Stimulated activated CD4-positive, alpha-beta T cell treated with anti-CD3 and anti-CD28 coated beads, Interleukin-1b, Interleukin-23, amount 100 ng/mL, for 4 hours (primary cell): ENCODE data around the gene CRIM1.

ENCODE experiments used
- DNase-seq, 2 donors: peaks; one replicate each; pipeline ENCODE4 v3.0.0-alpha.2; 2020; ENCODE audit warnings: low read depth in 2 of 2

The CRIM1 gene

DNA sequence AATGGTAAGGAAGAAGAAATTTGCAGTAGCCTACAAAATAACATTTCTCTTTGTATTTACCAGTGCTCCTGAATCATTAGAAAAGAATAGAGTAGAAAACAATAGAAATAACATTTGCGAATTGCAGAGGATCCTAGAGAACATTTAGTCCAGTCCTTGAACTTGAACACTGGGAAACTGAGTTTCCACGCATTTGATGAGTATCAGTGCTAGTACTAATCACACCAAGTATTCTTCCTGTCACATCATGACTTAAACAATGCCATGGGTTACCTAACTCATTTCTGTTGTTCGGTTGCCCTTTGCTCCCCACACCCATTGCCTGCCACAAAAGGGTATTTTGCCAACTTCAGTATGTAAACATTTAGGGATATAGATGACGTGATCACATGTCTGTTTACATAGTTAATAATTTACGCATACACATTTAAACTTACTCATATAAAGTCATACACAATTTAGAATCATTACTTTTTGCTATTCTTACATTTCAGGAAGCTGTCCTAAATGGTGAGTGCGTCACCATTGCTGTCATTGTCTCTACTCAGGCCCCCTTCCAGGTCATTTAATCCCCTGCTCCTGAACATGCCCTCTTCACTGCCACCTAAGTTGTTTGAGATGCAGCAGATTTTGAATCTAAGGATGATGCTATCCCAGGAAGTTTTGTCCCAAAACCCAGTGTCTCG is 42.3 kb downstream of the CRIM1 start:
- DNase-seq: no peak

DNA sequence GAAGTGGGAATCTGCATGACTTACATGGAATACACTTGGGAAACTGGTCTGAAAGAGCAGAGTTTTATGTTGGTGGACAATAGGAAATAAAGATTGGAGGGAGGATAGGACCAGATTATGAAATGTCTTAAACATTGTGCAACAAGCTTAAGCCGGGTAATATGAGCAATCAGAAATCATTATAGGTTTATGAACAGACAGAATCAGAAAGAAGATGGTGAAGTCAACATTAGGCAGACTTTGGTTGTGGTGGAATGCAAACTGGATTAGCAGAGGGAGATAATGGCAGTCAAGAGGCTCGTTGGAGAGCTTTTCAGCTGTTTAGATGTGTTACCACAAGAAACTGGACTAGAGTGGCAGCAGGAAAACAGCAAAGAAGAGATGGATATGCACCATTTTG is 43.5 kb downstream of the CRIM1 start:
- no peak for DNase-seq

- no peak for DNase-seq
Observed at GRCh38 chr2:36403675-36404230, 48.2 kb downstream of the CRIM1 start.

GRCh38 chr2:36404318-36404717 is 48.7 kb downstream of the CRIM1 start:
- DNase-seq: no peak

- no peak for DNase-seq
Observed at GRCh38 chr2:36404754-36405153, 49.2 kb downstream of the CRIM1 start.

- DNase-seq: no peak
Observed at GRCh38 chr2:36405183-36405582, 49.6 kb downstream of the CRIM1 start.

DNA sequence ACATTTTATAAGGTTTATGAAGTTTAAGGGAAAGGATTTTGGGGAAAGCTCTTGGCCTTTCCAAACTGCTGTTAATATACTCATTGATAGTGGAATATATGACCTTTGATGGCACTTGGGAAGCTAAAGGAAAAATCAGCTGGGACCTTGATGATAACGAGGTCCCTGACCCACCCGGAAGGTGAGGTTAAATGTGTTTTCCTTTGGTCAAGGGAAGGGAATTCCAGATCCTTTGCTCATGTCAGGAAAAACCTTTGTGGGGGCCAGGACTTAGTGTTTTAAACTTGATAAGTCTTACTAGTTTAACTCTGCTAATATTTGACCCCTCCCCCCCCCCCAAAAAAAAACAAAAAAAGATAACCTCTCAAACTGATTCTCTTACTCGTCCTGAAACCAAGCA is 50.7 kb downstream of the CRIM1 start:
- no peak for DNase-seq

DNA sequence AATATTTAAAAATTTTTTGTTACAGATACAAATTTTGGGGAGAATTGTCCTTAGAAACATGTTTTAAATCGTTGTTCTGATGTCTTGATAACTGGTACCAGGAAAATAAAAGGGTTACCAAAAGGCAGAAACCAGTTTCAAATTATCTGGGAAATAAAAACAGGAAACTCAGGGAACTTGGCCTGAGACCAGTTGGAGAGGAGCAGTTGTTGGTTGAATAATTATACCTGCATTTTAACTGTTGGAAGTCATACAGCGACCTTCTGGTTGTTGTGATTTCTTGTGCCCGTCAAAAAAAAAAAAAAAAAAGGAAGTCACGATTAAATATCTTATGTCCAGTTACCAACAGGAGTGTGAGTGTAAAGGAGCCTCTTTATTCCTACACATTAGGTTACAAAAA is 51.8 kb downstream of the CRIM1 start:
- DNase-seq: no peak

GRCh38 chr2:36408198-36408703 is 52.7 kb downstream of the CRIM1 start:
- no peak for DNase-seq

DNA sequence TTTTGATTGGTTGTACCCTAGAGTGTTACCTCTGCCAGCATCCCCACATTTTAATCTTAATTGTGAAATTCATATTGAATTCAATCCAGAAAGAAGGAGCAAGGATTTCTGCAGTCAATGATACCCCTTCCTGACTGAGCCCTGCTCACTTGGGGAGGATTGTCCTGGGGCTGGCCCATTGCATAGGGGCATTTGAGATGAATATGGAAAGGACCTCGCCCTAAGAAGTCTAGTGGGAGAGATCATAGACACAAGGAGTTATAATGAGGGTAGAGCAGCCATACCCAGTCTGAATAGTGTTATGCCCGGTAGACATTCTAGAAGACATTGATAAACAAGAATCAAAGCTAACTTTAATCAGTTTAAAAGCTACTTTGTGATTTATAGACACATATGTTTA is 53.8 kb downstream of the CRIM1 start:
- no peak for DNase-seq

DNA sequence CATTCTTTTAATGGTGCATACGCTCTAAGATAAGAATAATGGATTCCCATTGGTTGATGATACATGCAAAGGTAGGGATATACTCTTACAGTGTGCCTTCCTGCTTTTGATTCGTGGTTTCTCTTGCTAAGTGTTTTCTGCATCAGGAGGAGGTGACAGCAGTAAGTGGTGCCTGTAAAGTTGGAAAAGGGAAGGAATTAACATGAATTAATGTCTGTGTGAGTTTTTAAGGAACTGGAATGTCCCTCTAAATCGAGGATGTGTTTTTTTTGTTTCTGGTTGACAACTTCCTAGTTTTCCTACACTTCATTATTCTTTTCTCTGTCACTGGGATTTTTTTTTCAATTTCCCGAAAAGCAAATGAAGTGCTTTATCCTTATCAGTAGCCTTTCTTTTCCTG is 54.4 kb downstream of the CRIM1 start:
- no peak for DNase-seq

GRCh38 chr2:36410681-36411080 is 55.1 kb downstream of the CRIM1 start:
- DNase-seq: no peak

GRCh38 chr2:36411962-36412444 is 56.4 kb downstream of the CRIM1 start:
- no peak for DNase-seq

GRCh38 chr2:36413218-36413617 is 57.6 kb downstream of the CRIM1 start:
- DNase-seq: no peak

- DNase-seq: no peak
Observed at GRCh38 chr2:36414307-36414706, 58.7 kb downstream of the CRIM1 start.

GRCh38 chr2:36415381-36416022 is 59.9 kb downstream of the CRIM1 start:
- DNase-seq: no peak

DNA sequence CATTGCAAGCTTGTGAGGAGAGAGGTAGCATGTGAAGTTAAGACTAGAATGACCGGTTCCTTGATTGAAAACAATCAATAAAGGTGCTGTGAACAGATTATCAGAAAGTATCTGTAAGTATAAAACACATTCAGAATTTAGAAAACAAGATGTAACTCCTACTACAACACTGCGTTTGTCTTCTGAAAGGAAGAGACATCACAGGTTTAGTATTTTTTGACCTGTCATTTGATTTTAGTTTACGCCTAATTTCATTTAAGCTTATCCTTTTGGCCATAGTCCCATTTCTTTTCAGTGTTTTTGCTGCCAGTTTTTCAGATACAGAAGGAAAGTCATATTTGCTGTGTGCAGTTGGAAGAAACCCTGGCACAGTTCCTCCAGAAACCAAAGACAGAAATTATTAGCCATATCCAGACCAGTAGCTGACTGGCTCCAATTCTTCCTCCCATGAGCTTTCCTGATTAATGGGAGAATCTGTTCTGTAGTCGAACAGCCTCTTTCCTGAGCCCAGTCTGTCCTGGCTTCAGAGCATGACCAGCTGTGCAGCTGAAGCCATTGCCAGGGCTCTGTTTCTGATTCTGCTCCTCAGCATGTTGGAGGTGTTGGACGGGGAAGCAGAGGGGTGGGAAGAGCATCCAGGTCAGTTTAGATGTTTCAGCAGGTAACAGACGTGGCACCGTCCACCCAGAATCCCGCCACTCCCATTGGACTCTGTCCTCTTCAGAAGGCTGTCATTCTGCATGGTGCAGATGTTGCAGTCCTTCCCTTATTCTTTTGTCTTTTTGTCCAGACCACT is 61.0 kb downstream of the CRIM1 start:
- no peak for DNase-seq

DNA sequence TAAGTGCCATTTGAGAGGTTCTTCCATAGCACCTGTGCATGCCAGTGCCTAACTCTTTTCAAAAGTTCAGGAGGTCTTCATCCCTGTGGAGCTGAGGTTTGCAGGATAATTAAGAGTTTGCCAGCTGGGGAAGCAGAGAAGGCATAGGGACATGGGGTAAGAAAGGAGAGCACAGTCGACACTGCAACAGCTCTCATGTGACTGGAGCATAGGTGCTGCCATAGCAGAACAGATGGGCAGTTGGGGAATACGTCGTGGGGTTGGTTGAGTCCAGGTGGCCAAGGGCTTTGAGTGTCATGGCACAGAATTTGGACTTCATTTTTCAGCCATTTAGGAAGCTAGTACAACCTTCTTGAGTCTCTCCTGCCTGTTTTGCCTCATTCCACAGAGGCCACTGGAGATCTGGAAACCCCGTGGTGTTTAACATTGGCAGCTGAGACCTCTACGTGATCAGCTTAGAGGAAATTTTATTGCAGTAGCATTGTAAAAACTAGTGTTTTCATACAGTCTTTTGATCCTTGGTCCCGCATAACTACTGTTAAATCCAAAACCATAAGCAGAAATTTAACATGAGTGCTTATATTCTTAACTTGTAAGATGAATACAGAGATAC is 65.1 kb downstream of the CRIM1 start:
- DNase-seq: no peak

- DNase-seq: no peak
Observed at GRCh38 chr2:36421379-36421778, 65.8 kb downstream of the CRIM1 start.

DNA sequence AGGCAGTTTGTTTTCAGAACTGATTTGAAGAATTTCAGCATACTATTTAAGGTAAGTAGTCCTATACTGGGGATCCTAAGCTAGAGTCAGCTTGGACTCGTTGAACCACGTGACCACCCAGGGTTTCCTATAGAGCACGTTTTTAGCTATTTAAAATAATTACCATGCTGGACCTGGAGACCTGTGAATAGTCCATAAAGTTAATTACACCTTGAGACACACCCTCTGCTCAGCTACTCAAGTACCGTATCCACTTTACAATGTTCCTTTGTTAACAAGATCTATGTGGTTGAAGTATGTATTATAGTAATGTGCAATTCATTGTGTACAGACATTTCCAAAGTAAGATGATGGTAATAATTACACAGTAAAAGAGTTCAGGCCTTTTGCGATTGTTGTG is 67.6 kb downstream of the CRIM1 start:
- no peak for DNase-seq

DNA sequence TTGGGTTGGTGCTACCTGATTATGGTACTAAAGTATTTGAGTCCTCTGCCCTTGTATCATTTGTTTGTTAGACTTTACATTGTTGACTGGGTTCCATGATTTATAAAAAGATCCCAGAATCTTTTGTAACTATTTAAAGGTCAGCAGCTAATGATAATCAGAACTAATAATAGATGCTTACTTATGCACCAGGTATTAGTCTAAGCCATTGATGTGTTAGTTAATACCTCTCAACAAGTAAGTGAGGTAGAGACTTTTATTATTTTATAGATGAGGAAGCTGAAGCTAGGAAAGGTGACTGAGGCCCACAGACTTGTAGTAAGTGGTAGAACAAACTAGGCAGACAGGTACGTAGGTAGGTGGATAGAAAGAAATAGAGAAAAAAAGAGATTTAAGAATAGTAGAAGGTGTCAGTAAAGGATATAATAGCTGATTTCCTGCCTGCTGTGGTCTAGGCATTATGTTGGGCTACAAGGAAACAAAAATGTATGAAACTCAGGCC is 68.1 kb downstream of the CRIM1 start:
- no peak for DNase-seq
